KMS-11 (cell line): ENCODE measurements around the gene ANGPT4.

Experiments
- H2AFZ ChIP-seq: fragments of 200-600 bp; sonication (generic); 2 replicates; pipeline ENCODE4 v1.6.1; 2016; ENCODE audit warnings: antibody characterized with exemption, mixed run types, low read depth
- H3K27ac ChIP-seq: fragments of 200-600 bp; sonication (generic); 2 replicates; pipeline ENCODE4 v1.6.1; 2016; ENCODE audit warnings: mild to moderate bottlenecking, mixed run types
- H3K27me3 ChIP-seq: fragments of 200-600 bp; sonication (generic); 2 replicates; pipeline ENCODE4 v1.6.1; 2017; ENCODE audit warnings: mild to moderate bottlenecking, low read depth, mixed run types, moderate library complexity; ENCODE audit not compliant: insufficient read depth
- H3K36me3 ChIP-seq: fragments of 200-600 bp; sonication (generic); 2 replicates; pipeline ENCODE4 v1.6.1; 2017; ENCODE audit warnings: mild to moderate bottlenecking, mixed run types; ENCODE audit not compliant: insufficient read depth
- H3K4me1 ChIP-seq: fragments of 200-600 bp; sonication (generic); 2 replicates; pipeline ENCODE4 v1.6.1; 2016; ENCODE audit warnings: mild to moderate bottlenecking, low read depth, mixed run types; ENCODE audit not compliant: poor library complexity, severe bottlenecking
- H3K4me2 ChIP-seq: fragments of 200-600 bp; sonication (generic); 2 replicates; pipeline ENCODE4 v1.7.0; 2016; ENCODE audit warnings: mild to moderate bottlenecking, mixed run types
- H3K4me3 ChIP-seq: fragments of 200-600 bp; sonication (generic); IDR thresholded peaks from 2 replicates; pipeline ENCODE4 v1.6.1; 2017; ENCODE audit warnings: low read depth, low read length, mixed read lengths; ENCODE audit not compliant: insufficient read depth
- H3K79me2 ChIP-seq: fragments of 200-600 bp; sonication (generic); 2 replicates; pipeline ENCODE4 v1.6.1; 2016; ENCODE audit warnings: low read depth, mixed run types; ENCODE audit not compliant: insufficient read depth
- H3K9ac ChIP-seq: fragments of 200-600 bp; sonication (generic); 2 replicates; pipeline ENCODE4 v1.6.1; 2016; ENCODE audit warnings: mild to moderate bottlenecking, mixed run types
- H4K20me1 ChIP-seq: fragments of 200-600 bp; sonication (generic); 2 replicates; pipeline ENCODE4 v1.6.1; 2016; ENCODE audit warnings: mild to moderate bottlenecking, mixed run types; ENCODE audit not compliant: insufficient read depth
- TF ChIP-seq, protein P1 (sequence below): fragments of 200-600 bp; sonication (generic); conservative IDR thresholded peaks from 2 replicates; pipeline ENCODE4 v1.6.1; 2017; ENCODE audit warnings: low read depth, mild to moderate bottlenecking, antibody characterized with exemption, low read length, moderate library complexity, mixed read lengths

The ANGPT4 gene

GRCh38 chr20:858011-858410 is 58.1 kb downstream of the ANGPT4 start:
- H3K27ac ChIP-seq = no peak overlapping the region
- H3K27me3 ChIP-seq = no peaks in the 10 kb centered on the region
- H3K4me2 ChIP-seq = no peak overlapping the region
- H2AFZ ChIP-seq = no peak overlapping the region
- no peaks in the 10 kb centered on the region for H3K36me3 ChIP-seq
- TF ChIP-seq, protein P1, sequence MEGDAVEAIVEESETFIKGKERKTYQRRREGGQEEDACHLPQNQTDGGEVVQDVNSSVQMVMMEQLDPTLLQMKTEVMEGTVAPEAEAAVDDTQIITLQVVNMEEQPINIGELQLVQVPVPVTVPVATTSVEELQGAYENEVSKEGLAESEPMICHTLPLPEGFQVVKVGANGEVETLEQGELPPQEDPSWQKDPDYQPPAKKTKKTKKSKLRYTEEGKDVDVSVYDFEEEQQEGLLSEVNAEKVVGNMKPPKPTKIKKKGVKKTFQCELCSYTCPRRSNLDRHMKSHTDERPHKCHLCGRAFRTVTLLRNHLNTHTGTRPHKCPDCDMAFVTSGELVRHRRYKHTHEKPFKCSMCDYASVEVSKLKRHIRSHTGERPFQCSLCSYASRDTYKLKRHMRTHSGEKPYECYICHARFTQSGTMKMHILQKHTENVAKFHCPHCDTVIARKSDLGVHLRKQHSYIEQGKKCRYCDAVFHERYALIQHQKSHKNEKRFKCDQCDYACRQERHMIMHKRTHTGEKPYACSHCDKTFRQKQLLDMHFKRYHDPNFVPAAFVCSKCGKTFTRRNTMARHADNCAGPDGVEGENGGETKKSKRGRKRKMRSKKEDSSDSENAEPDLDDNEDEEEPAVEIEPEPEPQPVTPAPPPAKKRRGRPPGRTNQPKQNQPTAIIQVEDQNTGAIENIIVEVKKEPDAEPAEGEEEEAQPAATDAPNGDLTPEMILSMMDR = no peak
- H3K9ac ChIP-seq = no peak overlapping the region
- no peak overlapping the region for H3K4me3 ChIP-seq
- H4K20me1 ChIP-seq = no peaks in the 10 kb centered on the region
- H3K79me2 ChIP-seq = no peaks in the 10 kb centered on the region
- H3K4me1 ChIP-seq = peaks cover 31% of the 10 kb centered on the region

- H3K27ac ChIP-seq = no peak overlapping the region
- H3K79me2 ChIP-seq = no peaks in the 10 kb centered on the region
- H2AFZ ChIP-seq = no peak overlapping the region
- peaks cover 31% of the 10 kb centered on the region for H3K4me1 ChIP-seq
- no peak overlapping the region for H3K9ac ChIP-seq
- H3K27me3 ChIP-seq = no peaks in the 10 kb centered on the region
- H3K4me3 ChIP-seq = no peak overlapping the region
- H3K36me3 ChIP-seq = no peaks in the 10 kb centered on the region
- H4K20me1 ChIP-seq = no peaks in the 10 kb centered on the region
- TF ChIP-seq, protein P1 = no peak
- H3K4me2 ChIP-seq = no peak overlapping the region
Observed at GRCh38 chr20:856361-856775, 59.8 kb downstream of the ANGPT4 start.

GRCh38 chr20:855466-856360 is 60.4 kb downstream of the ANGPT4 start:
- H2AFZ ChIP-seq = no peak overlapping the region
- no peaks in the 10 kb centered on the region for H3K36me3 ChIP-seq
- no peaks in the 10 kb centered on the region for H4K20me1 ChIP-seq
- H3K4me3 ChIP-seq = no peak overlapping the region
- H3K9ac ChIP-seq = no peak overlapping the region
- TF ChIP-seq, protein P1 = no peak
- H3K27me3 ChIP-seq = no peaks in the 10 kb centered on the region
- no peaks in the 10 kb centered on the region for H3K79me2 ChIP-seq
- H3K4me1 ChIP-seq = peaks cover 31% of the 10 kb centered on the region
- no peak overlapping the region for H3K4me2 ChIP-seq
- H3K27ac ChIP-seq = no peak overlapping the region

GRCh38 chr20:854601-855000 is 61.5 kb downstream of the ANGPT4 start:
- TF ChIP-seq, protein P1 = no peak
- Histone ChIP-seq H3K4me2 (no peak overlapping the region), H3K36me3 (no peaks in the 10 kb centered on the region)

More at GRCh38 chr20:854601-855000, 61.5 kb downstream of the ANGPT4 start:
- Histone ChIP-seq H2AFZ (no peak overlapping the region), H3K79me2 (no peaks in the 10 kb centered on the region), H3K27me3 (no peaks in the 10 kb centered on the region), H3K27ac (no peak overlapping the region), H3K4me3 (no peak overlapping the region), H4K20me1 (no peaks in the 10 kb centered on the region), H3K4me1 (peaks cover 28% of the 10 kb centered on the region), H3K9ac (no peak overlapping the region)
